Panc1 (cell line): ENCODE data around the gene LIN7B. TPM values are rescaled to one million over a fixed set of nuclear protein-coding genes. Genes with fewer than 3 reads are reported as not detected.

Experiments used
- ATAC-seq: fragments of 200-7000 bp; cut with Tn5 transposase; 2 replicates; pipeline ENCODE4 v1.9.1; 2020; ENCODE audit warnings: mild to moderate bottlenecking, moderate library complexity
- BruUV-seq: library from RNA; stranded (reverse); fragments of 400-500 nt; replicated peaks from 2 replicates; lab custom pipeline; 2021; lab: Mats Ljungman, UMichigan
- CTCF ChIA-PET: fragments of 300-600 bp; sonication (Branson Sonifier 250); formaldehyde crosslinking; loops from one replicate; lab custom pipeline; 2022; ENCODE audit warnings: antibody characterized with exemption; lab: Charles Lee
- POLR2A ChIA-PET: fragments of 300-600 bp; sonication (Branson Sonifier 250); formaldehyde crosslinking; loops from one replicate; lab custom pipeline; 2022; ENCODE audit warnings: antibody characterized with exemption; lab: Charles Lee
- DNase-seq: peaks from one replicate; pipeline ENCODE4 v3.0.0-alpha.2; 2010; ENCODE audit warnings: low read depth, low spot score
- H3K27ac ChIP-seq: 2 replicates; pipeline ENCODE4 v1.5.1; 2011; ENCODE audit warnings: mild to moderate bottlenecking, low read length, inconsistent platforms
- H3K27me3 ChIP-seq: fragments of 200-500 bp; sonication (Bioruptor generic); 2 replicates; pipeline ENCODE4 v1.6.0; 2014; ENCODE audit warnings: low read length, inconsistent platforms; ENCODE audit not compliant: control insufficient read depth, insufficient read depth
- H3K36me3 ChIP-seq: fragments of 200-500 bp; sonication (Bioruptor generic); 2 replicates; pipeline ENCODE4 v1.5.1; 2014; ENCODE audit warnings: inconsistent platforms, mild to moderate bottlenecking, low read length, moderate library complexity; ENCODE audit not compliant: control insufficient read depth, insufficient read depth
- H3K4me1 ChIP-seq: 2 replicates; pipeline ENCODE4 v1.5.1; 2011; ENCODE audit warnings: inconsistent platforms, mild to moderate bottlenecking, low read length, moderate library complexity; ENCODE audit not compliant: control insufficient read depth, insufficient read depth
- H3K4me3 ChIP-seq, 2 experiments: 2 replicates each; pipeline ENCODE4 v1.5.1; 2011 to 2012; ENCODE audit warnings: low read depth in 2 of 2, low read length in 2 of 2, mild to moderate bottlenecking in 2 of 2, inconsistent platforms in 1 of 2, moderate library complexity in 1 of 2
- H3K9me3 ChIP-seq: fragments of 200-500 bp; sonication (Bioruptor generic); 2 replicates; pipeline ENCODE4 v1.5.1; 2014; ENCODE audit warnings: low read depth, mild to moderate bottlenecking, inconsistent platforms, low read length, moderate library complexity; ENCODE audit not compliant: control insufficient read depth, insufficient read depth
- POLR2AphosphoS5 ChIP-seq: IDR thresholded peaks from 2 replicates; pipeline ENCODE4 v1.6.1; 2012; ENCODE audit warnings: mild to moderate bottlenecking, low read depth, low read length, moderate library complexity
- SIN3A ChIP-seq: IDR thresholded peaks from 2 replicates; pipeline ENCODE4 v1.6.1; 2012; ENCODE audit warnings: low read depth, mild to moderate bottlenecking, low read length, moderate library complexity, borderline replicate concordance; ENCODE audit not compliant: insufficient read depth
- TCF7L2 ChIP-seq: IDR thresholded peaks from 2 replicates; pipeline ENCODE4 v1.6.1; 2011; ENCODE audit warnings: mild to moderate bottlenecking, low read depth, low read length, inconsistent platforms
- in situ Hi-C: cut with HindIII; loops from 2 replicates; pipeline ENCODE4 v1.10.0; 2016; ENCODE audit warnings: low sequenced_read_pairs, low pct_unique_long_range_greater_than_20kb
- intact Hi-C: fragments of 100-400 bp; cut with micrococcal nuclease; formaldehyde crosslinking; loops from one replicate; pipeline ENCODE4 v1.10.0; 2022; ENCODE audit not compliant: unreplicated experiment
- total RNA-seq: library from RNA; stranded (reverse); gene quantifications from one replicate; pipeline ENCODE4 v1.2.1, GENCODE V29; 2021; ENCODE audit not compliant: unreplicated experiment
- TF ChIP-seq, protein P1 (sequence below), 2 experiments: IDR thresholded peaks; 2 replicates each; pipeline ENCODE4 v1.6.1; 2011 to 2012; ENCODE audit warnings: low read depth in 2 of 2, control low read depth in 1 of 2, low read length in 1 of 2, mild to moderate bottlenecking in 1 of 2, moderate library complexity in 1 of 2; ENCODE audit not compliant: insufficient read depth in 1 of 2
- TF ChIP-seq, protein P2 (sequence below): fragments of 450-650 bp; IDR thresholded peaks from 2 replicates; pipeline ENCODE4 v1.5.1; 2017; ENCODE audit warnings: mild to moderate bottlenecking

Gene LIN7B
- total RNA-seq, 1 experiment from 2014 or later = 6.4 TPM

DNA sequence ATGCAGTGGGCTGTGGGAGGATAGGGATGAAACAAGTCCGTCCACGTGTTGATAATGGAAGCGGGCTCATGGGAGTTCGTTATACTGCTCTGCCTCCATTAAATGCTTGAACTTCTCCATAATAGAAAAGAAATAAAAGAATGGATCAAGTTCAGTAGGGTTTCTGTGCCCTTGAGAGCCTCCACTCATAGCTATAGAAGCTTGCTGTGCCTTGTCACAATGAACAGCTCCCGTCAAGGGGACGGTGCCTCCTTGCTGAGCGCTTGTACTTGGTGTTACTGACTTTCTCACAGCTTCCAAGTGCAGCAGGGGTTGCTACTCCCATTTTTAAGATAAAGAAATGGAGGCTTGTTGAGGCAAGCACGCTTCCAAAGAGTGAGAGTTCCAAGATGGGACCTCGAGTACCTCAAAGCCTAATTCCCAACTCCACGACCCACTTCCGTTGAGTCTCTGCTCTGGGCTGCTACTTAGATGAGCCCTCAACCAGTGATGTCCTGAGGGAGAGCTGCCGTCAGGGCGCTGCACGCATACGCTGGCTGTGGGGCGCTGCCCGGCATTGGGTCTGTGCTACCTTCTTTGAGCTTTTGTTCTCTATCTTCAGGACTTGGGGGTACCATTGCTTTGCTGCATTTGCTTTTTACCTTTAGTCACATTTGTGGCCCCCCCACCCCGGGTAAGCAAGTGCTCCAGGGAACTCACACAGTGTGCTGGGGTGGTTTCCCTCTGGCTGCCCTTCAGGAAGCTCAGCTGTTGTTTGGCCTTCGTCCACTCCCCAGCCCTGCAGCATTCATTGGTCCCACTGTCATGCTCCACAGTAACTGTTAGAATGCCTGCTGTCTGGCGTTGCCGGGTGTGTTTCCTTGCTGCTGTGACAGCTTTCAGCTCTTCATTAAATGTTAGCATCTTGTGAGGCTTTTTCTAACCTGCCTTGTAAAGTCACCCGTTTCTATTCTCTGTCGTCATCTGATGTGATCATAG is 19.4 kb upstream of the LIN7B start:
- TF ChIP-seq, protein P1, sequence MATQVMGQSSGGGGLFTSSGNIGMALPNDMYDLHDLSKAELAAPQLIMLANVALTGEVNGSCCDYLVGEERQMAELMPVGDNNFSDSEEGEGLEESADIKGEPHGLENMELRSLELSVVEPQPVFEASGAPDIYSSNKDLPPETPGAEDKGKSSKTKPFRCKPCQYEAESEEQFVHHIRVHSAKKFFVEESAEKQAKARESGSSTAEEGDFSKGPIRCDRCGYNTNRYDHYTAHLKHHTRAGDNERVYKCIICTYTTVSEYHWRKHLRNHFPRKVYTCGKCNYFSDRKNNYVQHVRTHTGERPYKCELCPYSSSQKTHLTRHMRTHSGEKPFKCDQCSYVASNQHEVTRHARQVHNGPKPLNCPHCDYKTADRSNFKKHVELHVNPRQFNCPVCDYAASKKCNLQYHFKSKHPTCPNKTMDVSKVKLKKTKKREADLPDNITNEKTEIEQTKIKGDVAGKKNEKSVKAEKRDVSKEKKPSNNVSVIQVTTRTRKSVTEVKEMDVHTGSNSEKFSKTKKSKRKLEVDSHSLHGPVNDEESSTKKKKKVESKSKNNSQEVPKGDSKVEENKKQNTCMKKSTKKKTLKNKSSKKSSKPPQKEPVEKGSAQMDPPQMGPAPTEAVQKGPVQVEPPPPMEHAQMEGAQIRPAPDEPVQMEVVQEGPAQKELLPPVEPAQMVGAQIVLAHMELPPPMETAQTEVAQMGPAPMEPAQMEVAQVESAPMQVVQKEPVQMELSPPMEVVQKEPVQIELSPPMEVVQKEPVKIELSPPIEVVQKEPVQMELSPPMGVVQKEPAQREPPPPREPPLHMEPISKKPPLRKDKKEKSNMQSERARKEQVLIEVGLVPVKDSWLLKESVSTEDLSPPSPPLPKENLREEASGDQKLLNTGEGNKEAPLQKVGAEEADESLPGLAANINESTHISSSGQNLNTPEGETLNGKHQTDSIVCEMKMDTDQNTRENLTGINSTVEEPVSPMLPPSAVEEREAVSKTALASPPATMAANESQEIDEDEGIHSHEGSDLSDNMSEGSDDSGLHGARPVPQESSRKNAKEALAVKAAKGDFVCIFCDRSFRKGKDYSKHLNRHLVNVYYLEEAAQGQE (IDR thresholded peaks at IDR 0.05; ENCODE audit: insufficient read depth in 1 of 2, low read depth in 2 of 2, low read length in 1 of 2) = no peak
- TF ChIP-seq SIN3A = no peak
- no peak for TF ChIP-seq TCF7L2
- no peak for TF ChIP-seq POLR2AphosphoS5
- TF ChIP-seq, protein P2, sequence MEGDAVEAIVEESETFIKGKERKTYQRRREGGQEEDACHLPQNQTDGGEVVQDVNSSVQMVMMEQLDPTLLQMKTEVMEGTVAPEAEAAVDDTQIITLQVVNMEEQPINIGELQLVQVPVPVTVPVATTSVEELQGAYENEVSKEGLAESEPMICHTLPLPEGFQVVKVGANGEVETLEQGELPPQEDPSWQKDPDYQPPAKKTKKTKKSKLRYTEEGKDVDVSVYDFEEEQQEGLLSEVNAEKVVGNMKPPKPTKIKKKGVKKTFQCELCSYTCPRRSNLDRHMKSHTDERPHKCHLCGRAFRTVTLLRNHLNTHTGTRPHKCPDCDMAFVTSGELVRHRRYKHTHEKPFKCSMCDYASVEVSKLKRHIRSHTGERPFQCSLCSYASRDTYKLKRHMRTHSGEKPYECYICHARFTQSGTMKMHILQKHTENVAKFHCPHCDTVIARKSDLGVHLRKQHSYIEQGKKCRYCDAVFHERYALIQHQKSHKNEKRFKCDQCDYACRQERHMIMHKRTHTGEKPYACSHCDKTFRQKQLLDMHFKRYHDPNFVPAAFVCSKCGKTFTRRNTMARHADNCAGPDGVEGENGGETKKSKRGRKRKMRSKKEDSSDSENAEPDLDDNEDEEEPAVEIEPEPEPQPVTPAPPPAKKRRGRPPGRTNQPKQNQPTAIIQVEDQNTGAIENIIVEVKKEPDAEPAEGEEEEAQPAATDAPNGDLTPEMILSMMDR = no peak
- POLR2A ChIA-PET = interaction anchor here (0.5 to 0.7 kb wide), 2 partner anchors 113 to 125 kb away, joined by 5 to 7 read pairs; no protein-coding TSS in a partner anchor
- in situ Hi-C loops = no loop called here

DNA sequence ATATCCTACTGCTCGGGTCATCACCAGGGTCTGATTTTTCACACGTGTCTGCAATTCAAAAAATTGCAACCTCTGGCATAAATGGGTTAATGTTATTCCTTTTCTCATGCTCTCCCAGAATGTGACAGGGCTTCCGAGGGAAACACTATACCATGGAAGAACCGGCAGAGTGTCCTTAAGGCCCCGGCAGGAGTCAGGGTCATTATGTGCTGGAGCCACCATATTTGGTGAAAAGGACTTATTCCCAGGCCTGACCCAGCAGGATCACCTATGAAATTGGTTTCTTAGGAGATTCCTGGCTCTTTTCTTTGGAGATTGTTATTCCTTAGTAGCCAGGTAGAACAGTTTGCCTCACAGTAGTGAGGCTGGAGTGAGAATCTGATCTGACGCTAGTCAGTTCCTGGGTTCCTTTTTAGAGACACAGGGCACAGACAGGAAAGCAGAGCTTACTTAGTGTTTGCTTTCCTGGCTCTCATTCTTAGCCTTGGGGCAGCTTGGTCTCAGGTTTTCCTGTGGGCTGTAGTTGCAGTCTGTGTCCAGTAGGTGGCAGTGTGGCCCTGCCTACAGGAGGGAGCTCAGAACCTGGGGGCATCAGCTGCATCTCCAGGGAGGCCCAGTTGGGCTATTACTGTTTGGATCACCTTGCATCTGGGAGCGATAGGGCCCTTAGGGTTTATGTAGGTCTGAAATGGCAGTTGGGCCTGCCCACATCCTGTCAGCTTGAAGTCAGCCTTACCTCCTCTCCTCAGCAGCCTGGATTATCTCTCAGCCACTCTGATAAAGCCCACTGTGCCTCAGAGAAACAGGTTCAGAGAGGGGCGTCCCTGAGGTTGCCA is 16.5 kb upstream of the LIN7B start:
- H3K36me3 ChIP-seq = peaks cover 16% of the 10 kb centered on the region
- ATAC-seq = peak; percentile 88
- no peaks in the 10 kb centered on the region for H3K27me3 ChIP-seq
- DNase-seq = peak; percentile 65
- peak overlapping the region; percentile 39; the same call in 1 of the 2 replicates for H3K27ac ChIP-seq
- no peaks in the 10 kb centered on the region for H3K9me3 ChIP-seq
- ChIA-PET POLR2A (interaction anchor here (0.6 kb wide), 1 partner anchor 461 kb away, joined by 3 read pairs; the partner anchor contains the start of gene DBP), CTCF (interaction anchor here (0.5 to 1.1 kb wide), 8 partner anchors 9 to 119 kb away, joined by 3 to 7 read pairs (median 4); partner anchors contain the start of gene LIN7B)
- TF ChIP-seq POLR2AphosphoS5 (no peak), SIN3A (no peak), TCF7L2 (no peak)
- TF ChIP-seq, protein P1 (IDR thresholded peaks at IDR 0.05; ENCODE audit: insufficient read depth in 1 of 2, low read depth in 2 of 2, low read length in 1 of 2) = no peak
- TF ChIP-seq, protein P2 = peak; percentile 94
- H3K4me1 ChIP-seq = peaks cover 6% of the 10 kb centered on the region
- BruUV-seq = no TSS peak
- in situ Hi-C loops (no loop called here), intact Hi-C loops (loop anchor here (5.0 kb wide), 1 partner anchor 110 kb away; no protein-coding TSS in a partner anchor)
- H3K4me3 ChIP-seq = no peak overlapping the region

More for the DNA sequence above, 19.4 kb upstream of the LIN7B start:
- CTCF ChIA-PET = no interaction called here
- no peaks in the 10 kb centered on the region for H3K27me3 ChIP-seq
- H3K9me3 ChIP-seq = no peaks in the 10 kb centered on the region
- ATAC-seq (no peak), DNase-seq (no peak)
- peaks cover 20% of the 10 kb centered on the region for H3K36me3 ChIP-seq
- peaks cover 6% of the 10 kb centered on the region for H3K4me1 ChIP-seq
- no peak overlapping the region for H3K27ac ChIP-seq
- intact Hi-C loops = loop anchor here (5.0 kb wide), 1 partner anchor 113 kb away; no protein-coding TSS in a partner anchor
- no peak overlapping the region for H3K4me3 ChIP-seq
- BruUV-seq = no TSS peak
